Measurements from ENCODE around the gene TPBGL. TPM values are rescaled to one million over a fixed set of nuclear protein-coding genes. Genes with fewer than 3 reads are reported as not detected.

TPBGL gene
- total and polyA plus RNA-seq, 2 of the 4 experiments (the other 2 are of a cell fraction): not detected

DNA sequence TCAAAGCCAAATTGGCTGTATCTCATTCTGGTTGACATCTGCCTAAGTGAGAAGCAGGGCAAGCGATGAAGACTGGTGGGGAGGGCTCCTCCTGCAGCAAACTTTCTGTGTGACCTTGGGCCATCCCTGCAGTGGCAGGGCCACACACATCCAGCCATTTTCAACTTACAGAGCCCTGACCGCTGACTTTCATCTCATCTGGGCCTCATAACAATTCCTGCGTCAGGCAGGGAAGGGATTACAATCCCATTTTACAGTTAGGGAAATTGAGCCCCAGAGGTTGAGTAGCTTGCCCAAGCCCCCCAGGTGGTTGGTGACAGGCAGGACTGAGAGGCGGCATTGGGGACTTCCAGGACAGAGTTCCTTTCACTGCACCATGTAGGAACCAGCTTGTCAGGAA, 21.9 kb downstream of the TPBGL start:
- no peak overlapping the region for H3K56ac ChIP-seq (ENCODE audit: extremely low read depth, insufficient read depth, low read length)
- no peak overlapping the region for H3K4me3 ChIP-seq (ENCODE audit: insufficient read depth, low read depth, low read length)
- no peak for ATAC-seq (ENCODE audit: low read depth)
- H3K4me1 ChIP-seq (ENCODE audit: control insufficient read depth, insufficient read depth, low read length): no peaks in the 10 kb centered on the region
- H4K8ac ChIP-seq (ENCODE audit: low read depth in 2 of 2, low read length in 2 of 2): no peak overlapping the region
- H3K14ac ChIP-seq (replicated peaks; ENCODE audit: low read depth, low read length): no peak overlapping the region
- dilution Hi-C loops (cut with HindIII; ENCODE audit: low sequenced_read_pairs, unreplicated experiment) (no loop called here), in situ Hi-C loops (cut with MboI; ENCODE audit: low sequenced_read_pairs) (no loop called here), intact Hi-C loops (cut with micrococcal nuclease) (no loop called here)
- H3K9me1 ChIP-seq (ENCODE audit: insufficient read depth, low read length): no peaks in the 10 kb centered on the region; the same call in 1 of the 2 replicates
- no peak overlapping the region for H3K18ac ChIP-seq (ENCODE audit: low read depth, low read length)
- no peaks in the 10 kb centered on the region; the same call in 1 of the 2 replicates for H4K20me1 ChIP-seq (ENCODE audit: insufficient read depth, low read length)
- H3K4ac ChIP-seq (ENCODE audit: low read depth, low read length): no peak overlapping the region
- H3K36me3 ChIP-seq (ENCODE audit: control insufficient read depth, insufficient read depth, low read length): peaks cover 4% of the 10 kb centered on the region; the same call in 1 of the 2 replicates
- no peak overlapping the region for H2AK5ac ChIP-seq (ENCODE audit: low read depth, low read length)
- no peak overlapping the region for H2BK5ac ChIP-seq (ENCODE audit: low read depth, low read length, poor library complexity, severe bottlenecking)
- BruUV-seq (replicated peaks): no TSS peak
- H4K91ac ChIP-seq (ENCODE audit: insufficient read depth, low read depth, low read length): no peak overlapping the region
- DNase-seq: no peak
- H3K79me1 ChIP-seq (ENCODE audit: low read depth in 1 of 2, low read length in 2 of 2): no peaks in the 10 kb centered on the region
- TF ChIP-seq, protein P1, sequence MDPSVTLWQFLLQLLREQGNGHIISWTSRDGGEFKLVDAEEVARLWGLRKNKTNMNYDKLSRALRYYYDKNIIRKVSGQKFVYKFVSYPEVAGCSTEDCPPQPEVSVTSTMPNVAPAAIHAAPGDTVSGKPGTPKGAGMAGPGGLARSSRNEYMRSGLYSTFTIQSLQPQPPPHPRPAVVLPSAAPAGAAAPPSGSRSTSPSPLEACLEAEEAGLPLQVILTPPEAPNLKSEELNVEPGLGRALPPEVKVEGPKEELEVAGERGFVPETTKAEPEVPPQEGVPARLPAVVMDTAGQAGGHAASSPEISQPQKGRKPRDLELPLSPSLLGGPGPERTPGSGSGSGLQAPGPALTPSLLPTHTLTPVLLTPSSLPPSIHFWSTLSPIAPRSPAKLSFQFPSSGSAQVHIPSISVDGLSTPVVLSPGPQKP (IDR thresholded peaks at IDR 0.05; ENCODE audit: borderline replicate concordance, low read depth, low read length): no peak
- TF ChIP-seq SMC3 (IDR thresholded peaks at IDR 0.05; ENCODE audit: low read depth, low read length) (no peak), RCOR1 (IDR thresholded peaks at IDR 0.05; ENCODE audit: insufficient replicate concordance, low read length) (no peak), RAD21 (IDR thresholded peaks at IDR 0.05; ENCODE audit: low read length) (no peak), CHD1 (IDR thresholded peaks at IDR 0.05; ENCODE audit: low read depth, low read length) (no peak), NFE2L2 (IDR thresholded peaks at IDR 0.05; ENCODE audit: low read depth, low read length) (no peak), RFX5 (IDR thresholded peaks at IDR 0.05; ENCODE audit: low read depth, low read length) (no peak), MAZ (IDR thresholded peaks at IDR 0.05; ENCODE audit: borderline replicate concordance, low read depth, low read length) (no peak), BHLHE40 (IDR thresholded peaks at IDR 0.05; ENCODE audit: low read depth, low read length) (no peak), MXI1 (IDR thresholded peaks at IDR 0.05; ENCODE audit: borderline replicate concordance, low read depth, low read length) (no peak), POLR2A (IDR thresholded peaks at IDR 0.05; ENCODE audit: low read depth, low read length) (no peak), MAFK (IDR thresholded peaks at IDR 0.05; ENCODE audit: low read depth, low read length) (no peak), FOS (IDR thresholded peaks at IDR 0.05; ENCODE audit: low read depth, low read length) (no peak), CEBPB (IDR thresholded peaks at IDR 0.05; ENCODE audit: low read depth, low read length) (no peak)
- TF ChIP-seq, protein P2, sequence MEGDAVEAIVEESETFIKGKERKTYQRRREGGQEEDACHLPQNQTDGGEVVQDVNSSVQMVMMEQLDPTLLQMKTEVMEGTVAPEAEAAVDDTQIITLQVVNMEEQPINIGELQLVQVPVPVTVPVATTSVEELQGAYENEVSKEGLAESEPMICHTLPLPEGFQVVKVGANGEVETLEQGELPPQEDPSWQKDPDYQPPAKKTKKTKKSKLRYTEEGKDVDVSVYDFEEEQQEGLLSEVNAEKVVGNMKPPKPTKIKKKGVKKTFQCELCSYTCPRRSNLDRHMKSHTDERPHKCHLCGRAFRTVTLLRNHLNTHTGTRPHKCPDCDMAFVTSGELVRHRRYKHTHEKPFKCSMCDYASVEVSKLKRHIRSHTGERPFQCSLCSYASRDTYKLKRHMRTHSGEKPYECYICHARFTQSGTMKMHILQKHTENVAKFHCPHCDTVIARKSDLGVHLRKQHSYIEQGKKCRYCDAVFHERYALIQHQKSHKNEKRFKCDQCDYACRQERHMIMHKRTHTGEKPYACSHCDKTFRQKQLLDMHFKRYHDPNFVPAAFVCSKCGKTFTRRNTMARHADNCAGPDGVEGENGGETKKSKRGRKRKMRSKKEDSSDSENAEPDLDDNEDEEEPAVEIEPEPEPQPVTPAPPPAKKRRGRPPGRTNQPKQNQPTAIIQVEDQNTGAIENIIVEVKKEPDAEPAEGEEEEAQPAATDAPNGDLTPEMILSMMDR (conservative IDR thresholded peaks at IDR 0.05; ENCODE audit: low read depth, low read length): no peak
- TF ChIP-seq, protein P3, sequence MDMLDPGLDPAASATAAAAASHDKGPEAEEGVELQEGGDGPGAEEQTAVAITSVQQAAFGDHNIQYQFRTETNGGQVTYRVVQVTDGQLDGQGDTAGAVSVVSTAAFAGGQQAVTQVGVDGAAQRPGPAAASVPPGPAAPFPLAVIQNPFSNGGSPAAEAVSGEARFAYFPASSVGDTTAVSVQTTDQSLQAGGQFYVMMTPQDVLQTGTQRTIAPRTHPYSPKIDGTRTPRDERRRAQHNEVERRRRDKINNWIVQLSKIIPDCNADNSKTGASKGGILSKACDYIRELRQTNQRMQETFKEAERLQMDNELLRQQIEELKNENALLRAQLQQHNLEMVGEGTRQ (IDR thresholded peaks at IDR 0.05; ENCODE audit: low read depth, low read length): no peak
- no peaks in the 10 kb centered on the region for H3K9me3 ChIP-seq (ENCODE audit: control insufficient read depth, insufficient read depth, low read length)
- H4K5ac ChIP-seq (ENCODE audit: low read depth, low read length): no peak overlapping the region
- H3K27me3 ChIP-seq (ENCODE audit: control insufficient read depth, insufficient read depth, low read length): peaks cover 16% of the 10 kb centered on the region
- H2BK15ac ChIP-seq (ENCODE audit: low read depth, low read length): no peak overlapping the region
- H2BK20ac ChIP-seq (ENCODE audit: low read depth, low read length): no peak overlapping the region
- H2BK120ac ChIP-seq (ENCODE audit: low read depth, low read length): no peak overlapping the region
- no peak overlapping the region for H3K4me2 ChIP-seq (ENCODE audit: low read depth, low read length)
- WGBS, 2 experiments (ENCODE audit: extremely low coverage in 2 of 2, insufficient read length in 1 of 2): 100% methylated on average over 1 of the region's 4 CpGs; no CpG with 5 or more reads in 1 of the 2 experiments
- ChIA-PET POLR2A (ENCODE audit: unreplicated experiment) (no interaction called here), CTCF (interaction anchor here (1.6 kb wide), 1 partner anchor 14 kb away, joined by 3 read pairs; no protein-coding TSS in a partner anchor)
- no peak overlapping the region for H3K23ac ChIP-seq (ENCODE audit: low read depth, low read length)
- H3K27ac ChIP-seq (ENCODE audit: insufficient read depth, low read length): no peak overlapping the region
- no peak overlapping the region for H3K9ac ChIP-seq (ENCODE audit: low read depth, low read length)
- H2AK9ac ChIP-seq (replicated peaks; ENCODE audit: low read depth, low read length, poor library complexity): no peak overlapping the region
- no peak overlapping the region for H2AFZ ChIP-seq (replicated peaks; ENCODE audit: low read length, poor library complexity)

All from IMR-90 (cell line).